Erythroblast (primary cell): ENCODE measurements around the gene TSHZ2.

Source experiments
- GATA1 ChIP-seq: IDR thresholded peaks from 2 replicates; pipeline ENCODE4 v1.6.1; 2011; ENCODE audit warnings: low read depth, mild to moderate bottlenecking, control low read depth, low read length, moderate library complexity
- POLR2A ChIP-seq: IDR thresholded peaks from 2 replicates; pipeline ENCODE4 v1.6.1; 2011; ENCODE audit warnings: mild to moderate bottlenecking, low read length

DNA sequence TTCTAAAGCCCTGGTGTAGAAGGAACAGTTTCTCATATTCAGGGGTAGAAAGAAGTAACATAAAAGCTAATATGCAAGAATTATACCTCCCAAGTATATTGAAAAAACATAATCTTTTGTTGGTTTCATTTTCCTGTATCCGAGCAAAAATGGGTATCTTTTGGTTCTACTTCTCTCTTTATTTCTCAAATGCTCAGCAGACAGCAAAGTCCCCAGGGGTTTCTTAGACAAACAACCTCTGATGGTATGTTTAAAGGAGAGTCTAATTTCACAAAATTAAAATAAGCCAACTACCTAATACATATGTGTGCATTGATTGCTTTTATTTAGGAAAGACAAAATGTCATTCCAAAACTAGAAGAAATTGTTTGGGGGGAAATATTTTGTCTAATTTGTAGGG is 131.0 kb downstream of the TSHZ2 start:
- TF ChIP-seq POLR2A: no peak
- no peak for TF ChIP-seq GATA1
